ENCODE measurements around the gene TCFL5. TPM values are rescaled to one million over a fixed set of nuclear protein-coding genes. Genes with fewer than 3 reads are reported as not detected.

The TCFL5 gene
- total and polyA plus RNA-seq, 2 donors (not counting 3 experiments of a cell fraction or from before 2014, with no cell fraction given) = 4.4 to 11.1 TPM

DNA sequence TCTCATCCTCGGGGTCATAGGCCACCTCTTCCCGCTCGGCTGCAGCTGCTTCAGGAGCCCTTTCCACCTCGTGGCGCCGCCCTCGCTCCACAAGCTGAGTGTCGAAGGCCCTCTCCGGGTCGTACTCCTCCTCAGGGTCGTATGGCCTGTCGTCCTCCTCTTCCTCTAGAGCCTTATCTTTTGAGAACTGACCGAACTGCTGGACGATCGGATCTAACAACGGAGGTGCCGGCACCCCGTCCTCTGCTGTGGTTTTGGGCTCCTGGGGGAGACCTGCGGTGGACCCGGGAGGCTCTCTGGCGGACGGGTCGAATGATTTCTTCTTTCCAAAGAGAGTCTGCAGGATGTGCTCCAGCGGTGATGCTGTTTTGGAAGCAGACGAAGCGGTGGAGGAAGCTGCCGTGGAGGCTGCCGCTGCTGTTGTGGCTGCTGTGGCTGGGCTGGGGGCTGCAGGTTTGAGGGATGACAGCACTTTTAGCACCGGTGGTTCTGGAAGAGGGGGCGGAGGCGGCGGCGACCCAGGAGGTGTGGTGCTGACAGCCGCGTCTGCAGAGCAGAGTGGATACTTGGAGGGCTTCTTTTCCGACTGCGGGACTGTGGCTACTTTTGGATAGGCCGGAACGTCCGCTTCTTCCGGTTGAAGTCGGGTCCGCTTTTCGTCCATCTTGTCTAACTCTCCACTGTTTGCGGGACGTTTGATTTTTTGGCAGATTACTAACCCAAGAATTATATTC lies 20.2 kb upstream of the TCFL5 start:
- no peak overlapping the region for H2AFZ ChIP-seq (ENCODE audit: low read depth, low read length)
- H3K4me2 ChIP-seq (ENCODE audit: insufficient read depth, low read length) = no peak overlapping the region
- peaks cover 0 to 16% of the 10 kb centered on the region in 2 experiments for H3K36me3 ChIP-seq (ENCODE audit: control insufficient read depth in 2 of 2, extremely low read depth in 1 of 2, insufficient read depth in 2 of 2, low read length in 2 of 2)
- no peak overlapping the region for H3K4me3 ChIP-seq (replicated peaks in 1 of 3; ENCODE audit: insufficient read depth in 1 of 3, low read depth in 1 of 3, low read length in 3 of 3)
- FAIRE-seq (no peak), DNase-seq (ENCODE audit: low read depth, low spot score) (no peak)
- no peak overlapping the region for H3K27ac ChIP-seq (ENCODE audit: insufficient read depth, low read depth, low read length)
- dilution Hi-C loops (cut with MboI; ENCODE audit: extremely low pct_ligation_motif_present, low sequenced_read_pairs) (no loop called here), intact Hi-C loops (cut with micrococcal nuclease) (no loop called here)
- peaks cover 5% of the 10 kb centered on the region for H3K4me1 ChIP-seq (ENCODE audit: control insufficient read depth, extremely low read depth, insufficient read depth, low read length)
- ChIA-PET CTCF (no interaction called here), POLR2A (no interaction called here)
- TSS peak; percentile 6 for BruUV-seq (replicated peaks)
- no peak for TF ChIP-seq EZH2 (IDR thresholded peaks at IDR 0.05; ENCODE audit: borderline replicate concordance, low read depth, low read length, severe bottlenecking)
- no peak for TF ChIP-seq JUN (IDR thresholded peaks at IDR 0.05; ENCODE audit: borderline replicate concordance, insufficient read depth, insufficient read length, low read depth)
- no peak for TF ChIP-seq MYC (IDR thresholded peaks at IDR 0.05; ENCODE audit: low read depth, low read length)
- TF ChIP-seq GATA2 (IDR thresholded peaks at IDR 0.05; ENCODE audit: insufficient read depth, insufficient read length, low read depth, low read length) = no peak
- no peak for TF ChIP-seq POLR2A (IDR thresholded peaks at IDR 0.05; ENCODE audit: low read depth, low read length)
- TF ChIP-seq, protein P1, sequence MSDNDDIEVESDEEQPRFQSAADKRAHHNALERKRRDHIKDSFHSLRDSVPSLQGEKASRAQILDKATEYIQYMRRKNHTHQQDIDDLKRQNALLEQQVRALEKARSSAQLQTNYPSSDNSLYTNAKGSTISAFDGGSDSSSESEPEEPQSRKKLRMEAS (IDR thresholded peaks at IDR 0.05; ENCODE audit: insufficient read depth, insufficient read length) = no peak
- TF ChIP-seq, protein P2, sequence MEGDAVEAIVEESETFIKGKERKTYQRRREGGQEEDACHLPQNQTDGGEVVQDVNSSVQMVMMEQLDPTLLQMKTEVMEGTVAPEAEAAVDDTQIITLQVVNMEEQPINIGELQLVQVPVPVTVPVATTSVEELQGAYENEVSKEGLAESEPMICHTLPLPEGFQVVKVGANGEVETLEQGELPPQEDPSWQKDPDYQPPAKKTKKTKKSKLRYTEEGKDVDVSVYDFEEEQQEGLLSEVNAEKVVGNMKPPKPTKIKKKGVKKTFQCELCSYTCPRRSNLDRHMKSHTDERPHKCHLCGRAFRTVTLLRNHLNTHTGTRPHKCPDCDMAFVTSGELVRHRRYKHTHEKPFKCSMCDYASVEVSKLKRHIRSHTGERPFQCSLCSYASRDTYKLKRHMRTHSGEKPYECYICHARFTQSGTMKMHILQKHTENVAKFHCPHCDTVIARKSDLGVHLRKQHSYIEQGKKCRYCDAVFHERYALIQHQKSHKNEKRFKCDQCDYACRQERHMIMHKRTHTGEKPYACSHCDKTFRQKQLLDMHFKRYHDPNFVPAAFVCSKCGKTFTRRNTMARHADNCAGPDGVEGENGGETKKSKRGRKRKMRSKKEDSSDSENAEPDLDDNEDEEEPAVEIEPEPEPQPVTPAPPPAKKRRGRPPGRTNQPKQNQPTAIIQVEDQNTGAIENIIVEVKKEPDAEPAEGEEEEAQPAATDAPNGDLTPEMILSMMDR (IDR thresholded peaks at IDR 0.05; ENCODE audit: extremely low read depth in 1 of 2, insufficient read depth in 1 of 2, low read depth in 1 of 2, low read length in 2 of 2) = no peak
- no peaks in the 10 kb centered on the region for H3K9me3 ChIP-seq (replicated peaks; ENCODE audit: control insufficient read depth, insufficient read depth, low read length)
- peaks cover 0 to 3% of the 10 kb centered on the region in 2 experiments for H3K27me3 ChIP-seq (ENCODE audit: control insufficient read depth in 2 of 2, insufficient read depth in 2 of 2, low read length in 2 of 2)
- no peaks in the 10 kb centered on the region for H3K9me1 ChIP-seq (replicated peaks; ENCODE audit: control insufficient read depth, extremely low read depth, insufficient read depth, low read length)
- no peak overlapping the region for H3K9ac ChIP-seq (replicated peaks; ENCODE audit: extremely low read depth, insufficient read depth, low read length)
- H3K79me2 ChIP-seq (ENCODE audit: control insufficient read depth, insufficient read depth, low read length) = no peaks in the 10 kb centered on the region
- no peaks in the 10 kb centered on the region for H4K20me1 ChIP-seq (replicated peaks; ENCODE audit: control insufficient read depth, extremely low read depth, insufficient read depth, low read length)

Data from endothelial cell of umbilical vein (primary cell).